LNCAP (cell line): ENCODE results near the gene FAM110A.

ENCODE experiments used
- CTCF ChIP-seq: fragments of 450-650 bp; IDR thresholded peaks from 2 replicates; pipeline ENCODE4 v1.5.1; 2017; ENCODE audit warnings: mild to moderate bottlenecking

The FAM110A gene

GRCh38 chr20:855466-856360, 22.2 kb downstream of the FAM110A start:
- no peak for TF ChIP-seq CTCF

- TF ChIP-seq CTCF: no peak
Measured at GRCh38 chr20:856361-856775, 22.9 kb downstream of the FAM110A start.

- TF ChIP-seq CTCF: no peak
Measured at GRCh38 chr20:858011-858410, 24.5 kb downstream of the FAM110A start.

DNA sequence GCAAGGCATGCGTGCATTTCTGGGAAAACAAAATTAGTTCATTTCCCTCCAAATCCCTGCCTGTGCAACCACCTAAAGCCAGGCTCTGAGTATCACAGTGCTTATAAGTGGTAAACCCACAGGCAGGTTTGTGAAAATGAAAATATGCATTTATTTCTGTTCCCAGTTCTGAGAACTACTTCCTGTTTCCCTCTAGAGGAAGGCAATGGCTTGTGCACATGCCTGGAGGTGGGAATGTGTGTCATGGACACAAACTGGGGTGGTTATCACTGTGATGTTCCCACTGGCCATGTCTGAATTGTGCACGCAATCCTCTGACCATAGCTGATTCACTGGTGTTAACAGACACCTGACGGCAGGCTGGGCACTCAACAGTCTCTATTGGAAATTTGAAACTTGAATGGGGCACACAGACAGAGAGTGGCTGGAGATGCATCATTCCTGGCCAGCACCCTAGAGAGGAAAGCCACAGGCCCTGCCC, 26.3 kb downstream of the FAM110A start:
- TF ChIP-seq CTCF: no peak

GRCh38 chr20:860891-861290, 27.4 kb downstream of the FAM110A start:
- TF ChIP-seq CTCF: no peak

DNA sequence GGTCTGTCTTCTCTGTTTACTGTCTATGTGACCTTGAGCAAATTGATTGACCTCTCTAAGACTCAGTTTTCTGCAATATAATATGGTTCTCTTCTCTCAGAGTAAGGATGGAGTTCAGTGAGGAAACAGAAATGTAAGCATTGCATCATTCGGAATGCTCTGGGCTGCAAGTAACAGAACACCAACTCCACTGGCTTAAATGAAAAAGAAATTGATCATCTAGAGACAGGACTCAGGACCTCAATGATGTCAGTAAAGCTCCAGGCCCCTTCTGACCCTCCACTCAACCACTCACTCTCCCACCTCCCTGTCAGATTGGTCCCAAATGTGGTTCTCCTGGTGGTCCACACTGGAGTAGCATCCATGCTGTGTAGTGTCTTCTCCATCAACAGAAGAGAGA, 31.9 kb downstream of the FAM110A start:
- no peak for TF ChIP-seq CTCF

DNA sequence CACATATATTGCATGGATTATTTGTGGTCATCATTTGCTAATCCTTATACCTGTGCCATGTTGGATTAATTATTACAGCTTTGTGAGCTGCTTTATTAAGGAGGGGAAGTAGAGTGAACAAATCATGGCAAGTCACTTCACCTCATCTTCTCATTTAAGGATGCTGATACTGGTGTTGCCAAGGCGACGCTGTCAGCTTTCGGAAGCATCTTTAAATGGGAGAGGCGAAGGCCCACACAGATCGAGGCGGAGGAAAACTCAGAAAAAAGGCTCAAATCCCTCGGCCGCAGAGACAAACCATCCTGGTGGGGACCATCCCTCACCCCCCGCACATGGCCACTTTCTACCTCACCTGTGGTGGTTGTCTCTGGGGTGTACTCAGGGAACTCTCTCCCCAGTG, 34.8 kb downstream of the FAM110A start:
- TF ChIP-seq CTCF: no peak
